Measurements from ENCODE around the gene TLE2. TPM values are rescaled to one million over a fixed set of nuclear protein-coding genes. Genes with fewer than 3 reads are reported as not detected.
"Not testable (repeated sequence)": the region's sequence is repeated elsewhere in the genome, so short reads cannot be mapped to it uniquely, and the experiment has no call there.

Gene TLE2
- total RNA-seq, 2 experiments from 2014 or later = 0.24 to 0.57 TPM

DNA sequence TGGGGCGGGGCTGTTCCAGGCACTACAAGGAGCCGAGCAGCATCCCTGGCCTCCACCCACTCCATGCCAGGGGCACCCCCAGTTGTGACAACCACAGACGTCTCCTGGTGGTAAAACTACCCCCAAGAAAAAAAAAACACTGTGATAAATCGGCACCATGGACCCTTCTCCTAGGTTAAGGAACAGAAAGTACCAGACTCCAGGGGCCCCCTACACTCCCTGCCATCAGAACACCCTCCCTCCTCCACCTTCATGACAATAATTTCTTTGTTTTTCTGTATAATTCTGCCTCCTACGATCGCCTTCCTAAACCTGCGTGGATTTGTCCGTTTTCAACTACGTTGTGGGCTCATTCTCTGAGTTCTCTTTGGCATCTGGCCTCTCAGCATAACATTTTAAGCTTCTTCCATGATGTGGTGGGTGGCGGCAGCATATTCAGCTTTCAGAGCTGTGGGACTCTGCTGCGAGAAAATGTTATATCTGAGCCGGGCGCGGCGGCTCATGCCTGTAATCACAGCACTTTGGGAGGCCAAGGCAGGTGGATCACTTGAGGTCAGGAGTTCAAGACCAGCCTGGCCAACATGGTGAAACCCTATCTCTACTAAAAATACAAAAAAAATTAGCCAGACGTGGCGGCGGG, 8.6 kb downstream of the TLE2 start:
- H3K9me3 Mint-ChIP-seq (ENCODE audit: insufficient read depth) = no peaks in the 10 kb centered on the region
- H3K27ac Mint-ChIP-seq = no peak overlapping the region
- ChIA-PET POLR2A (no interaction called here), CTCF (no interaction called here)
- H3K36me3 Mint-ChIP-seq (ENCODE audit: low read depth) = no peaks in the 10 kb centered on the region
- no peak for DNase-seq
- peaks cover 18% of the 10 kb centered on the region for H3K4me1 Mint-ChIP-seq (ENCODE audit: low read depth)
- H3K27me3 Mint-ChIP-seq (ENCODE audit: low read depth) = peaks cover 11% of the 10 kb centered on the region
- no peak overlapping the region for H3K4me3 Mint-ChIP-seq
- ATAC-seq = no peak

GRCh38 chr19:3019211-3019854, 9.7 kb downstream of the TLE2 start:
- Mint-ChIP-seq H3K36me3 (ENCODE audit: low read depth) (no peaks in the 10 kb centered on the region), H3K9me3 (ENCODE audit: insufficient read depth) (no peaks in the 10 kb centered on the region), H3K4me3 (no peak overlapping the region), H3K27ac (no peak overlapping the region), H3K4me1 (ENCODE audit: low read depth) (peaks cover 7% of the 10 kb centered on the region), H3K27me3 (ENCODE audit: low read depth) (peaks cover 3% of the 10 kb centered on the region)
- POLR2A ChIA-PET = no interaction called here
- DNase-seq (no peak), ATAC-seq (no peak)
- CTCF ChIA-PET = no interaction called here

DNA sequence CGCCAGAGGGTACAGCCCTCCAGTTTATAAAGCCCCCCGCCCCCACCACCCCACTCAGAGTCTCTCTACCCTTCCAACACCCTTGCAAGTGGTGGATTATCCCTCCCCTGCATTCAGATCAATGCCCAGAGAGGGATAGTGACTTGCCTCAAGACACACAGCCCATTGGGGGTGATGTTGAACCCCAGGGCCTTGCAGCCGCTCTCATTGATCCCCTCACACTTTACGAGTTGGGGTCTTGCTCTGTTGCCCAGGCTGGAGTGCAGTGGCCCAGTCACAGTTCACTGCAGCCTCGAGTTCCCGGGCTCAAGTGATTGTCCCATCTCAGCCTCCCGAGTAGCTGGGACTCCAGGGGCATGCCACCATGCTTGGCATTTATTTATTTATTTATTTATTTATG, 11.2 kb downstream of the TLE2 start:
- ChIA-PET POLR2A (no interaction called here), CTCF (no interaction called here)
- Mint-ChIP-seq H3K4me1 (ENCODE audit: low read depth) (peaks cover 3% of the 10 kb centered on the region), H3K9me3 (ENCODE audit: insufficient read depth) (no peaks in the 10 kb centered on the region), H3K27ac (no peak overlapping the region), H3K36me3 (ENCODE audit: low read depth) (no peaks in the 10 kb centered on the region), H3K4me3 (no peak overlapping the region), H3K27me3 (ENCODE audit: low read depth) (no peaks in the 10 kb centered on the region)
- ATAC-seq (no peak), DNase-seq (no peak)

DNA sequence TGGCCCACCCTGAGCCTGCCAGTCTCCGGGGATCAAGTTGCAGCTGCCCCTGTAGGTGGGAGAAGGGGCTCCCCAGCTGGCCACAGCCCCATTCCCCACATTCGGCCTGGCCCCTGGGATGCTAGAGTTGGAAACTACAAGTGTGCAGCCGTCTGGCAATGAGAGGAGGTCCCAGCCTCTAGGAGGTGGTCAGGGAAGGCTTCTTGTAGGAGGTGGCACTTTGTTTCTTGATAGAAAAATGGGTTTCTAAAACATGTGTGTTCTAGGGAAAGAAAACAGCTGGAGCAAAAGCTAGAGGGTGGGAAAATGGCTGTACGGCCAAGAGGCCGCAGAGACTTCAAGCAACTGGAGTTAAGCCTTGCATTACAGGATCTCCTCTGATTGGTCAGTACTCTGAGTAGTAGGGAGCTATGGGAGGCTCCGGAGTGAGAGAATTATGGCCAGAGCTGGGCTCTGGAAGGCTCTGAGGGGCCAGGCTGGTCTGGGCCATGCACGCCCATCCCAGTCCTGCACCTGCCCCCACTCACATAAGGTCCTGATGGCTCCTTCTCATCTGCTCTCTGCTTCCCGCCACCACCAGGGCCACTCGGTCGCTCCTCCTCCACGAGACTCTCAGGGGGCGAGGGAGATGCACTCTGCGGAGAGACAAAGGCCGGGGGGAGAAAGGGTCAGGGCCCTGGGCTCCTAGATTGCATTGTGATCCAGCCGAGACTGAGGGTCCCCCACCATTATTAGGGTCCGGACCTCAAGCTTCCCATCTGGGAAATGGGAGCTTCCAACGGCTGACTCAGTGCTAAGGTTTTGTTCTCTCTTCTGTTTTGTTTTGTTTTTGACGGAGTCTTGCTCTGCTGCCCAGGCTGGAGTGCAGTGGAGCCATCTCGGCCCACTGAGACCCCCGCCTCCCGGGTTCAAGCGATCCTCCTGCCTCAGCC, 13.7 kb downstream of the TLE2 start:
- no peaks in the 10 kb centered on the region for H3K4me1 Mint-ChIP-seq (ENCODE audit: low read depth)
- H3K27ac Mint-ChIP-seq = no peak overlapping the region
- no peaks in the 10 kb centered on the region for H3K27me3 Mint-ChIP-seq (ENCODE audit: low read depth)
- ChIA-PET CTCF (interaction anchor here (1.0 to 1.5 kb wide), 2 partner anchors 53 to 65 kb away, joined by 3 to 5 read pairs; no protein-coding TSS in a partner anchor), POLR2A (interaction anchor here (0.6 kb wide), 1 partner anchor 70 kb away, joined by 3 read pairs; no protein-coding TSS in a partner anchor)
- no peak overlapping the region for H3K4me3 Mint-ChIP-seq
- DNase-seq (no peak), ATAC-seq (no peak)
- no peaks in the 10 kb centered on the region for H3K9me3 Mint-ChIP-seq (ENCODE audit: insufficient read depth)
- no peaks in the 10 kb centered on the region for H3K36me3 Mint-ChIP-seq (ENCODE audit: low read depth)

GRCh38 chr19:3014135-3014534, 14.9 kb downstream of the TLE2 start:
- Mint-ChIP-seq H3K4me3 (no peak overlapping the region), H3K27me3 (ENCODE audit: low read depth) (no peaks in the 10 kb centered on the region), H3K27ac (no peak overlapping the region), H3K9me3 (ENCODE audit: insufficient read depth) (no peaks in the 10 kb centered on the region), H3K36me3 (ENCODE audit: low read depth) (no peaks in the 10 kb centered on the region), H3K4me1 (ENCODE audit: low read depth) (no peaks in the 10 kb centered on the region)
- ChIA-PET POLR2A (no interaction called here), CTCF (interaction anchor here (1.0 to 1.5 kb wide), 2 partner anchors 52 to 291 kb away, joined by 3 read pairs; no protein-coding TSS in a partner anchor)
- ATAC-seq (no peak), DNase-seq (no peak)

DNA sequence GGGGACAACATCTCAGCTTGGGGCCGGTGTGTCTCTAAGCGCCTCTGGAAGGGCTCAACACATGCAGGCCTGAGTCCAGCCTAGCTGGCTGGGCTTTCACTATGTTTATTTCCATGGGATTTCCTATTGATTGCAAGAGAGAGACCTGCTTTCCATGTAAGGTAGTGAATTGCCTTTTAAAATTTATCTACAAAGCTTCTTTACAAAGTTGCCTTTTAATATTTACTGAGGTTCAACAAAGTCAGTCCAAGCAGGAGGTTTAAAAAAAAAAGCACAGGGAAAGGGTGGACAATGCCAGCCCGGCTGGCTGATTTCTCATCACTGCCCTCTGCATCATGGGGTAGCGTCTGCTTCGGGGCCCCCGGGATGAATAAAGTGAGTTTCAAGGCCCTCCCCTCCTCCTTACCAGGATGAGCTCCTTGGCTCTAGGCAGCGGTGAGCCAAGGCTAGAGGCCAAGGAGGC, 15.8 kb downstream of the TLE2 start:
- DNase-seq = no peak
- CTCF ChIA-PET = interaction anchor here (1.2 to 1.7 kb wide), 3 partner anchors 63 to 292 kb away, joined by 3 to 6 read pairs (median 4); no protein-coding TSS in a partner anchor
- POLR2A ChIA-PET = no interaction called here

GRCh38 chr19:3012621-3013262, 16.3 kb downstream of the TLE2 start:
- H3K36me3 Mint-ChIP-seq (ENCODE audit: low read depth) = no peaks in the 10 kb centered on the region
- ATAC-seq = no peak
- H3K27me3 Mint-ChIP-seq (ENCODE audit: low read depth) = no peaks in the 10 kb centered on the region
- ChIA-PET POLR2A (no interaction called here), CTCF (interaction anchor here (1.2 to 1.7 kb wide), 3 partner anchors 63 to 293 kb away, joined by 3 to 6 read pairs (median 4); no protein-coding TSS in a partner anchor)
- no peaks in the 10 kb centered on the region for H3K9me3 Mint-ChIP-seq (ENCODE audit: insufficient read depth)
- no peak overlapping the region for H3K27ac Mint-ChIP-seq
- DNase-seq = no peak
- no peaks in the 10 kb centered on the region for H3K4me1 Mint-ChIP-seq (ENCODE audit: low read depth)
- no peak overlapping the region for H3K4me3 Mint-ChIP-seq

More for the DNA sequence above, 15.8 kb downstream of the TLE2 start:
- no peaks in the 10 kb centered on the region for H3K4me1 Mint-ChIP-seq (ENCODE audit: low read depth)
- H3K27ac Mint-ChIP-seq = no peak overlapping the region
- no peak for ATAC-seq
- H3K4me3 Mint-ChIP-seq = no peak overlapping the region
- H3K9me3 Mint-ChIP-seq (ENCODE audit: insufficient read depth) = no peaks in the 10 kb centered on the region
- H3K27me3 Mint-ChIP-seq (ENCODE audit: low read depth) = no peaks in the 10 kb centered on the region
- no peaks in the 10 kb centered on the region for H3K36me3 Mint-ChIP-seq (ENCODE audit: low read depth)

DNA sequence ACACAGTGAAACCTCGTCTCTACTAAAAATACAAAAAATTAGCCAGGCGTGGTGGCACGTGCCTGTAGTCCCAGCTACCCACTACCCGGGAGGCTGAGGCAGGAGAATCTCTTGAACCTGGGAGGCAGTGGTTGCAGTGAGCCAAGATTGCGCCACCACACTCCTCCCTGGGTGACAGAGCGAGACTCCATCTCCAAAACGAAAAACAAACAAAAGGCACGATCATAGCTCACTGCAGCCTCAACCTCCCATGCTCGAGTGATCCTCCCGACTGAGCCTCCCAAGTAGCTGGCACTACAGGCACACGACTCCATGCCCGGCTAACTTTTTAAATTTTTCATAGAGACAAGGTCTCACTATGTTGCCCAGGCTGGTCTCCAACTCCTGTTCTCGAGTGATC, 17.0 kb downstream of the TLE2 start:
- CTCF ChIA-PET = interaction anchor here (1.7 kb wide), 1 partner anchor 92 kb away, joined by 6 read pairs; no protein-coding TSS in a partner anchor
- H3K4me1 Mint-ChIP-seq (ENCODE audit: low read depth); H3K36me3 Mint-ChIP-seq (ENCODE audit: low read depth); POLR2A ChIA-PET; H3K9me3 Mint-ChIP-seq (ENCODE audit: insufficient read depth); H3K27me3 Mint-ChIP-seq (ENCODE audit: low read depth); ATAC-seq; DNase-seq; H3K4me3 Mint-ChIP-seq; H3K27ac Mint-ChIP-seq: not testable (repeated sequence)

DNA sequence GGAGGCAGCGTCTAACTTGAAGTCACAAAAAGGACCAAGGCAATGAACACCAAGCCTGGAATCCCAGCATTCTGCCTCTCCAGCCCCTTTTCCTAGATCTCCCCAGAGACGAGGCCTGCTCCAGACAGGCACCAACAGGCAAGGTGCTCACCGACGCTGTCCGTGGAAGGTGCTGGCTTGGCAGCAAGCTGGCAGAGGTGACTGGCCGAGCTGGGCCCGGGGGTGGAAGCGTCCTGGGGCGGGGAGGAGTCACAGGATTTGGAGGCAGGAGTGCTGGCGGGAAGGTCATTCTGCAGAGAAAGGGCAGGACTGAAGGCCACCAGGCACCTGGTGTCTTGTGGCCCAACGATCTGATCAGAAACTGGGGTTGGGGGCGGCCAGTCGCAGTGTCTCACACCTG, 18.2 kb downstream of the TLE2 start:
- H3K27ac Mint-ChIP-seq = no peak overlapping the region
- ChIA-PET CTCF (no interaction called here), POLR2A (no interaction called here)
- no peaks in the 10 kb centered on the region for H3K4me1 Mint-ChIP-seq (ENCODE audit: low read depth)
- no peaks in the 10 kb centered on the region for H3K27me3 Mint-ChIP-seq (ENCODE audit: low read depth)
- no peaks in the 10 kb centered on the region for H3K36me3 Mint-ChIP-seq (ENCODE audit: low read depth)
- DNase-seq = no peak
- H3K9me3 Mint-ChIP-seq (ENCODE audit: insufficient read depth) = no peaks in the 10 kb centered on the region
- no peak overlapping the region for H3K4me3 Mint-ChIP-seq
- ATAC-seq = no peak

- no peaks in the 10 kb centered on the region for H3K4me1 Mint-ChIP-seq (ENCODE audit: low read depth)
- H3K27me3 Mint-ChIP-seq (ENCODE audit: low read depth) = no peaks in the 10 kb centered on the region
- H3K4me3 Mint-ChIP-seq = no peak overlapping the region
- POLR2A ChIA-PET = no interaction called here
- H3K9me3 Mint-ChIP-seq (ENCODE audit: insufficient read depth) = no peaks in the 10 kb centered on the region
- no peak overlapping the region for H3K27ac Mint-ChIP-seq
- ATAC-seq (no peak), DNase-seq (no peak)
- CTCF ChIA-PET = no interaction called here
- H3K36me3 Mint-ChIP-seq (ENCODE audit: low read depth) = no peaks in the 10 kb centered on the region
Observed at GRCh38 chr19:3008994-3009393, 20.1 kb downstream of the TLE2 start.

DNA sequence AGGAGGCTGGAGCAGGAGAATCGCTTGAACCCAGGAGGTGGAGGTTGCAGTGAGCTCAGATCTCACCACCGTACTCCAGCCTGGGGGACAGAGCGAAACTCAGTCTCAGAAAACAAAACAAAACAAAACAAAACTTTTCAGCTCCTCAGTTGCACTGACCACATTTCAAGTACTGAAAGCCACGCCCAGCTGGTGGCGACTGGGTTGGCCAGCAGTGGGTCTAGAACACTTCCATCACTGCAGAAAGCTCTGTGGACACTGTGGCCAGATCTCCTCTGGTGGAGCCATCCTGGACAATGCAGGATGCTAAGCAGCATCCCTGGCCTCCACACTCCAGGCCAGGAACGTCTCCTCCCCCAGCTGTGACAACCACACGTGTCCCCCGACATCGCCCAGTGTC, 21.1 kb downstream of the TLE2 start:
- no peaks in the 10 kb centered on the region for H3K9me3 Mint-ChIP-seq (ENCODE audit: insufficient read depth)
- no peaks in the 10 kb centered on the region for H3K4me1 Mint-ChIP-seq (ENCODE audit: low read depth)
- CTCF ChIA-PET = interaction anchor here (0.7 kb wide), 1 partner anchor 96 kb away, joined by 4 read pairs; no protein-coding TSS in a partner anchor

More for the DNA sequence above, 21.1 kb downstream of the TLE2 start:
- no peak for DNase-seq
- Mint-ChIP-seq H3K27me3 (ENCODE audit: low read depth) (no peaks in the 10 kb centered on the region), H3K27ac (no peak overlapping the region), H3K4me3 (no peak overlapping the region), H3K36me3 (ENCODE audit: low read depth) (no peaks in the 10 kb centered on the region)
- ATAC-seq = no peak
- POLR2A ChIA-PET = no interaction called here

All from activated CD8-positive, alpha-beta T cell treated with anti-CD3 and anti-CD28 coated beads, Interleukin-2, amount 10 ng/mL, durations not matched to agents 7 days and 5 days (primary cell).